Breast epithelium (tissue), 3 donors: Measurements from ENCODE around the gene RERE.

Experiments used
- CTCF ChIP-seq, 3 donors: fragments of 450-650 bp; IDR thresholded peaks; one replicate each; pipeline ENCODE4 v1.5.1; 2016 to 2017; ENCODE audit warnings: antibody characterized with exemption in 3 of 3, mild to moderate bottlenecking in 3 of 3, moderate library complexity in 3 of 3
- POLR2A ChIP-seq: fragments of 450-650 bp; IDR thresholded peaks from one replicate; pipeline ENCODE4 v1.6.1; 2016; ENCODE audit warnings: antibody characterized with exemption, mild to moderate bottlenecking, moderate library complexity

GRCh38 chr1:8752921-8753713 is 64.3 kb downstream of the RERE start:
- TF ChIP-seq CTCF (IDR thresholded peaks at IDR 0.05): no peak
- no peak for TF ChIP-seq POLR2A
